COLO668 (cell line): ENCODE data around the gene PHB1.

ENCODE experiments used
- DNase-seq: peaks from one replicate; lab custom pipeline; 2025; ENCODE audit not compliant: unreplicated experiment; lab: John Stamatoyannopoulos, UW

The PHB1 gene

DNA sequence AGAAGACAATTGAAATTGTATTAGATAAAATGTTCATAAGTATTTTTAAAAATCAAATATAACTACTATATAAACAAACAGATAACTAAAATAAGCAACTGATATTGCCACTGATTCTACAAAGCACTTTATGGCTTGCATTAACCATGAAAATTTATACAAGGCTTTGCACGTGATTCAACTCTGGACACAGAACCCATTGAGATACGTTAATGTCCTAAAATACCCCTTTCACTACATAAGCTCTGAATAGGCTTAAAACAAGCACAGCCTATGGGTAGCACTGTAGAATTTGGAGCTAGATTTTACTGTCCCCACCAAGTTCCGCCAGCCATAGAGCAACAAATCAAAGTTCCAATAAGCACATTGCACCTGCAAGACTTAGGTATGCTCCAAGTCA is 57.2 kb downstream of the PHB1 start:
- DNase-seq, result no peak

- no peak for DNase-seq
Observed at GRCh38 chr17:49356320-49356719, 58.4 kb downstream of the PHB1 start.
